Hepatocyte (in vitro differentiated cells): ENCODE measurements around the gene F2RL3. TPM values are rescaled to one million over a fixed set of nuclear protein-coding genes. Genes with fewer than 3 reads are reported as not detected.

ENCODE experiments used
- DNase-seq: peaks from one replicate; pipeline ENCODE4 v3.0.0-alpha.2; 2016; ENCODE audit warnings: low spot score
- H2AFZ ChIP-seq: fragments of 200-600 bp; sonication (generic); 2 replicates; pipeline ENCODE4 v1.6.0; 2016; ENCODE audit warnings: antibody characterized with exemption, mild to moderate bottlenecking
- H3K27ac ChIP-seq: fragments of 200-600 bp; sonication (generic); 2 replicates; pipeline ENCODE4 v1.5.1; 2016; ENCODE audit warnings: mild to moderate bottlenecking
- H3K27me3 ChIP-seq: fragments of 200-600 bp; sonication (generic); 2 replicates; pipeline ENCODE4 v1.6.1; 2016
- H3K36me3 ChIP-seq: fragments of 200-600 bp; sonication (generic); replicated peaks from 2 replicates; pipeline ENCODE4 v1.5.1; 2016; ENCODE audit warnings: low read depth; ENCODE audit not compliant: insufficient read depth
- H3K4me1 ChIP-seq: fragments of 200-600 bp; sonication (generic); 2 replicates; pipeline ENCODE4 v1.5.1; 2016; ENCODE audit warnings: mild to moderate bottlenecking, moderate library complexity; ENCODE audit not compliant: insufficient read depth
- H3K4me2 ChIP-seq: fragments of 200-600 bp; sonication (generic); 2 replicates; pipeline ENCODE4 v1.6.0; 2016
- H3K4me3 ChIP-seq: fragments of 200-600 bp; sonication (generic); 2 replicates; pipeline ENCODE4 v1.5.1; 2016; ENCODE audit warnings: mild to moderate bottlenecking
- H3K79me2 ChIP-seq: fragments of 200-600 bp; sonication (generic); 2 replicates; pipeline ENCODE4 v1.6.0; 2017; ENCODE audit warnings: mild to moderate bottlenecking
- H3K9me2 ChIP-seq: fragments of 200-600 bp; sonication (generic); replicated peaks from 2 replicates; pipeline ENCODE4 v1.6.0; 2017; ENCODE audit warnings: mild to moderate bottlenecking; ENCODE audit not compliant: insufficient read depth
- H3K9me3 ChIP-seq: fragments of 200-600 bp; sonication (generic); 2 replicates; pipeline ENCODE4 v1.5.1; 2016; ENCODE audit warnings: low read depth, mild to moderate bottlenecking
- H4K20me1 ChIP-seq: fragments of 200-600 bp; sonication (generic); 2 replicates; pipeline ENCODE4 v1.6.0; 2016; ENCODE audit warnings: mild to moderate bottlenecking; ENCODE audit not compliant: insufficient read depth, poor library complexity, severe bottlenecking
- EZH2 ChIP-seq: fragments of 200-600 bp; sonication (generic); IDR thresholded peaks from 2 replicates; pipeline ENCODE4 v1.6.1; 2016; ENCODE audit warnings: antibody characterized with exemption, mild to moderate bottlenecking, borderline replicate concordance
- EZH2phosphoT487 ChIP-seq: fragments of 200-600 bp; sonication (generic); IDR thresholded peaks from one replicate; pipeline ENCODE4 v1.6.1; 2018; ENCODE audit warnings: antibody characterized with exemption, mild to moderate bottlenecking, low read depth, moderate library complexity; ENCODE audit not compliant: unreplicated experiment, severe bottlenecking
- WGBS: methylation state at CpG from one replicate; pipeline ENCODE4 v1.1.6; 2016; ENCODE audit warnings: low lambda C conversion rate; ENCODE audit errors: missing lambda C conversion rate; 5-methylcytosine and 5-hydroxymethylcytosine counted together
- polyA plus RNA-seq: library from polyadenylated mRNA; unstranded; fragments of >200 nt; fragmentation: Nextera tagmentation; extraction: Ambion mirVana; gene quantifications from 2 replicates; pipeline ENCODE4 v1.2.1, GENCODE V29; 2016
- total RNA-seq: library from RNA; depleted of rRNA; stranded (reverse); fragments of >200 nt; gene quantifications from 2 replicates; pipeline ENCODE4 v1.2.3, GENCODE V29; 2014
- TF ChIP-seq, protein P1 (sequence below): fragments of 200-600 bp; sonication (generic); IDR thresholded peaks from 2 replicates; pipeline ENCODE4 v1.5.1; 2016; ENCODE audit warnings: antibody characterized with exemption, mild to moderate bottlenecking; ENCODE audit not compliant: poor library complexity

Gene F2RL3
- total and polyA plus RNA-seq, 2 experiments from 2014 or later: 0.08 to 0.13 TPM

- H3K4me2 ChIP-seq: no peak overlapping the region
- no peaks in the 10 kb centered on the region for H3K36me3 ChIP-seq
- no peak overlapping the region for H3K4me3 ChIP-seq
- H3K9me2 ChIP-seq: no peaks in the 10 kb centered on the region
- no peak overlapping the region for H3K27ac ChIP-seq
- H3K4me1 ChIP-seq: no peaks in the 10 kb centered on the region
- H3K79me2 ChIP-seq: no peaks in the 10 kb centered on the region
- no peaks in the 10 kb centered on the region for H3K9me3 ChIP-seq
- TF ChIP-seq EZH2phosphoT487 (no peak), EZH2 (no peak)
- TF ChIP-seq, protein P1, sequence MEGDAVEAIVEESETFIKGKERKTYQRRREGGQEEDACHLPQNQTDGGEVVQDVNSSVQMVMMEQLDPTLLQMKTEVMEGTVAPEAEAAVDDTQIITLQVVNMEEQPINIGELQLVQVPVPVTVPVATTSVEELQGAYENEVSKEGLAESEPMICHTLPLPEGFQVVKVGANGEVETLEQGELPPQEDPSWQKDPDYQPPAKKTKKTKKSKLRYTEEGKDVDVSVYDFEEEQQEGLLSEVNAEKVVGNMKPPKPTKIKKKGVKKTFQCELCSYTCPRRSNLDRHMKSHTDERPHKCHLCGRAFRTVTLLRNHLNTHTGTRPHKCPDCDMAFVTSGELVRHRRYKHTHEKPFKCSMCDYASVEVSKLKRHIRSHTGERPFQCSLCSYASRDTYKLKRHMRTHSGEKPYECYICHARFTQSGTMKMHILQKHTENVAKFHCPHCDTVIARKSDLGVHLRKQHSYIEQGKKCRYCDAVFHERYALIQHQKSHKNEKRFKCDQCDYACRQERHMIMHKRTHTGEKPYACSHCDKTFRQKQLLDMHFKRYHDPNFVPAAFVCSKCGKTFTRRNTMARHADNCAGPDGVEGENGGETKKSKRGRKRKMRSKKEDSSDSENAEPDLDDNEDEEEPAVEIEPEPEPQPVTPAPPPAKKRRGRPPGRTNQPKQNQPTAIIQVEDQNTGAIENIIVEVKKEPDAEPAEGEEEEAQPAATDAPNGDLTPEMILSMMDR: no peak
- no peak overlapping the region for H2AFZ ChIP-seq
- DNase-seq: no peak
- 90% methylated on average over 19 of the region's 19 CpGs for WGBS
- H3K27me3 ChIP-seq: no peaks in the 10 kb centered on the region
- no peaks in the 10 kb centered on the region for H4K20me1 ChIP-seq
Observed at GRCh38 chr19:16901491-16902175, 12.8 kb downstream of the F2RL3 start.

DNA sequence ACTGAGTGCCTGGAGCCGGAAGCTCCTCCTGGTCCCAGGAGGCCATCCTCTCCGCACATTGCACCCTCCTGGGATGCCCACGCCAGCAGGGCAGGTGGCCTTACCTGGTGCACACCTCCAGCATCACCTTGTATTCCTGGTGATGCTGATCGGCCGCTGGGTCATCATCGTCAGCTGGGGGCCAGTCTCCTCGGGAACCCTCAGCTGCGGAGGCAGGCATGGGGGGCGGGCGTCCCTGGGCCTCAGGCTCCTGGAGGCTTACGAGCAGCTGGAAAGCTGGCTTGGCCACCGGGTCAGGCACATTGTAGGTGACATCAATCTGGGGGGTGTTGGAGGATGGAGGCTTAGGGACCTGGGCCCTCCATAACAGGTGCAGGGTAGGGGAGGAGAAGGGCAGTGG lies 13.7 kb downstream of the F2RL3 start:
- H3K9me3 ChIP-seq: no peaks in the 10 kb centered on the region
- H3K36me3 ChIP-seq: no peaks in the 10 kb centered on the region
- no peaks in the 10 kb centered on the region for H3K9me2 ChIP-seq
- no peak overlapping the region for H3K4me2 ChIP-seq
- no peaks in the 10 kb centered on the region for H3K4me1 ChIP-seq
- H3K4me3 ChIP-seq: no peak overlapping the region
- no peak overlapping the region for H3K27ac ChIP-seq
- H4K20me1 ChIP-seq: no peaks in the 10 kb centered on the region
- no peaks in the 10 kb centered on the region for H3K27me3 ChIP-seq
- DNase-seq: no peak
- WGBS: 98% methylated on average over 12 of the region's 12 CpGs
- no peak overlapping the region for H2AFZ ChIP-seq
- no peak for TF ChIP-seq EZH2phosphoT487
- no peak for TF ChIP-seq EZH2
- TF ChIP-seq, protein P1: no peak
- no peaks in the 10 kb centered on the region for H3K79me2 ChIP-seq

DNA sequence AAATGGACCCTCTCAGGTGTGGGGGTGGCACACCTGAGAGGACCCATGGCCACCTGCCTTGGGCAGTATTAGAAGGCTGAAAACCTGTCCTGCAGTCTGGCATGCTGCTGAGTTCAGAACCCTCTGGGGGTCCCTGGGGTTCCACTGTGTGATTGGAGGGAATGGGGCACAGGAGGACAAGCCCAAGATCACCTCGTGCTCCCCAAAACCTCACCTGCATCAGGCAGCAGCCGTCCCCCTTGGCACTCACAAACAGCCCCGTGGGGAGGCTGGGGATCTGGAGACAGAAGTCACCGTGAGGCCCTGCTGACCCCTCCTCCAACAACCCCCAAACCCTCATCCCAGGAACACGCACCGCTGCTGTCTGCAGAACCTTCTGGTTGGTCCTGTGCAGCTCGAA lies 14.5 kb downstream of the F2RL3 start:
- TF ChIP-seq EZH2: no peak
- TF ChIP-seq, protein P1: no peak
- no peak for TF ChIP-seq EZH2phosphoT487
- H3K27me3 ChIP-seq: no peaks in the 10 kb centered on the region
- no peaks in the 10 kb centered on the region for H3K9me3 ChIP-seq
- no peak for DNase-seq
- H3K4me1 ChIP-seq: no peaks in the 10 kb centered on the region
- WGBS: 94% methylated on average over 7 of the region's 7 CpGs
- H2AFZ ChIP-seq: no peak overlapping the region
- no peaks in the 10 kb centered on the region for H3K36me3 ChIP-seq
- H3K9me2 ChIP-seq: no peaks in the 10 kb centered on the region
- H3K79me2 ChIP-seq: no peaks in the 10 kb centered on the region
- no peak overlapping the region for H3K4me2 ChIP-seq
- no peaks in the 10 kb centered on the region for H4K20me1 ChIP-seq
- no peak overlapping the region for H3K27ac ChIP-seq
- H3K4me3 ChIP-seq: no peak overlapping the region
